CD14-positive monocyte (primary cell): ENCODE results near the gene CALHM1. TPM values are rescaled to one million over a fixed set of nuclear protein-coding genes. Genes with fewer than 3 reads are reported as not detected.
"Not testable (repeated sequence)": the region's sequence is repeated elsewhere in the genome, so short reads cannot be mapped to it uniquely, and the experiment has no call there.

Source experiments
- DNase-seq, 3 donors: peaks; one replicate each; pipeline ENCODE4 v3.0.0-alpha.2; 2011 to 2022
- H2AFZ ChIP-seq: 2 replicates; pipeline ENCODE4 v1.6.0; 2012; ENCODE audit warnings: mild to moderate bottlenecking, low read depth, low read length, inconsistent platforms; ENCODE audit not compliant: insufficient read depth, poor library complexity, severe bottlenecking
- H3K27ac ChIP-seq, 2 donors: 1 replicate in 1 of 2; 2 replicates in 1 of 2; pipeline ENCODE4 v1.5.1; 2012 to 2013; ENCODE audit warnings: low read length in 2 of 2, control low read depth in 1 of 2, inconsistent platforms in 1 of 2, low read depth in 1 of 2, mild to moderate bottlenecking in 1 of 2
- H3K27me3 ChIP-seq, 2 donors: one replicate each; pipeline versions ENCODE4 v1.6.0 to v1.6.1; 2011 to 2013; ENCODE audit warnings: low read length in 2 of 2; ENCODE audit not compliant: control insufficient read depth in 2 of 2, insufficient read depth in 2 of 2
- H3K36me3 ChIP-seq, 2 donors: replicated peaks in 1 of 2; 1 replicate in 1 of 2; 2 replicates in 1 of 2; pipeline versions ENCODE4 v1.5.1 to v1.6.1; 2012 to 2013; ENCODE audit warnings: low read length in 2 of 2, control low read depth in 1 of 2, inconsistent platforms in 1 of 2, mild to moderate bottlenecking in 1 of 2; ENCODE audit not compliant: insufficient read depth in 2 of 2, control insufficient read depth in 1 of 2
- H3K4me1 ChIP-seq, 2 donors: 1 replicate in 1 of 2; 2 replicates in 1 of 2; pipeline versions ENCODE4 v1.5.1 to v1.6.1; 2012 to 2013; ENCODE audit warnings: low read length in 2 of 2, control low read depth in 1 of 2, inconsistent platforms in 1 of 2, mild to moderate bottlenecking in 1 of 2, moderate library complexity in 1 of 2; ENCODE audit not compliant: insufficient read depth in 2 of 2, control insufficient read depth in 1 of 2
- H3K4me2 ChIP-seq: replicated peaks from 2 replicates; pipeline ENCODE3; 2012; ENCODE audit warnings: low read length, moderate library complexity, mild to moderate bottlenecking; ENCODE audit not compliant: poor library complexity, severe bottlenecking; ENCODE audit errors: extremely low read depth
- H3K4me3 ChIP-seq, 3 experiments: fragments of 200-600 bp in 1 of 3; sonication (generic) in 1 of 3; replicated peaks in 1 of 3; 1 replicate in 2 of 3; 2 replicates in 1 of 3; pipeline ENCODE4 v1.5.1; 2011 to 2013; ENCODE audit warnings: low read length in 3 of 3, mild to moderate bottlenecking in 3 of 3, control low read depth in 2 of 3, low read depth in 2 of 3, inconsistent platforms in 1 of 3, moderate library complexity in 1 of 3
- H3K79me2 ChIP-seq: 2 replicates; pipeline ENCODE4 v1.6.0; 2012; ENCODE audit warnings: mild to moderate bottlenecking, control low read depth, inconsistent platforms, low read length, moderate library complexity; ENCODE audit not compliant: insufficient read depth
- H3K9ac ChIP-seq: 2 replicates; pipeline ENCODE4 v1.6.0; 2017; ENCODE audit warnings: low read length, mild to moderate bottlenecking; ENCODE audit not compliant: insufficient read depth, poor library complexity, severe bottlenecking
- H3K9me3 ChIP-seq, 2 donors: replicated peaks in 1 of 2; 1 replicate in 1 of 2; 2 replicates in 1 of 2; pipeline versions ENCODE4 v1.5.1 to v1.6.1; 2012 to 2013; ENCODE audit warnings: low read length in 2 of 2, control low read depth in 1 of 2; ENCODE audit not compliant: control insufficient read depth in 1 of 2, insufficient read depth in 1 of 2
- H4K20me1 ChIP-seq: 2 replicates; pipeline ENCODE4 v1.6.0; 2012; ENCODE audit warnings: mild to moderate bottlenecking, low read length, control low read depth, moderate library complexity; ENCODE audit not compliant: insufficient read depth
- H3K27ac Mint-ChIP-seq, 7 donors: one replicate each; pipeline ENCODE4 v1.8.0; 2020; ENCODE audit warnings: mild to moderate bottlenecking in 7 of 7, mixed read lengths in 7 of 7, moderate library complexity in 6 of 7, inconsistent platforms in 2 of 7
- H3K27me3 Mint-ChIP-seq, 3 donors: one replicate each; pipeline ENCODE4 v1.8.0; 2021 to 2022; ENCODE audit warnings: low read depth in 3 of 3, mild to moderate bottlenecking in 3 of 3, mixed read lengths in 3 of 3, moderate library complexity in 3 of 3, inconsistent platforms in 1 of 3
- H3K36me3 Mint-ChIP-seq, 2 donors: one replicate each; pipeline ENCODE4 v1.8.0; 2020; ENCODE audit warnings: mixed read lengths in 2 of 2, inconsistent platforms in 1 of 2, mild to moderate bottlenecking in 1 of 2
- H3K4me1 Mint-ChIP-seq: one replicate; pipeline ENCODE4 v1.8.0; 2020; ENCODE audit warnings: mild to moderate bottlenecking, mixed read lengths
- H3K4me3 Mint-ChIP-seq, 2 donors: one replicate each; pipeline ENCODE4 v1.8.0; 2020; ENCODE audit warnings: mild to moderate bottlenecking in 2 of 2, mixed read lengths in 2 of 2, moderate library complexity in 1 of 2
- H3K9me3 Mint-ChIP-seq, 7 donors: one replicate each; pipeline ENCODE4 v1.8.0; 2020 to 2022; ENCODE audit warnings: mixed read lengths in 7 of 7, mild to moderate bottlenecking in 6 of 7, moderate library complexity in 6 of 7, inconsistent platforms in 2 of 7
- CTCF ChIP-seq: fragments of 200-600 bp; IDR thresholded peaks from one replicate; pipeline ENCODE4 v1.8.0; 2022; ENCODE audit warnings: antibody characterized with exemption, mild to moderate bottlenecking
- WGBS: methylation state at CpG from one replicate; pipeline ENCODE4 v1.1.5; 2013; ENCODE audit warnings: missing lambda C conversion rate; ENCODE audit not compliant: insufficient coverage; 5-methylcytosine and 5-hydroxymethylcytosine counted together
- intact Hi-C, 2 donors: fragments of 100-400 bp; cut with micrococcal nuclease; formaldehyde crosslinking; loops; one replicate each; pipeline versions ENCODE4 v1.15.0 to v1.15.1; 2023
- polyA plus RNA-seq, 3 donors: library from polyadenylated mRNA; depleted of rRNA in 1 of 3; unstranded in 2 of 3; stranded (reverse) in 1 of 3; fragments of 300-500 nt in 2 of 3; fragments of >200 nt in 1 of 3; fragmentation: Illumina TruSeq in 2 of 3; gene quantifications; 1 replicate in 2 of 3; 2 replicates in 1 of 3; pipeline ENCODE4 v1.2.3, GENCODE V29; 2012 to 2021

CALHM1 gene
- polyA plus RNA-seq, 3 donors = not detected

- not testable (repeated sequence) for H3K4me3 Mint-ChIP-seq, H3K79me2 ChIP-seq, DNase-seq, H3K27ac Mint-ChIP-seq, H3K4me3 ChIP-seq, H3K9me3 ChIP-seq, H3K4me1 ChIP-seq, H3K9ac ChIP-seq, H3K4me2 ChIP-seq, H3K9me3 Mint-ChIP-seq, H2AFZ ChIP-seq, H3K4me1 Mint-ChIP-seq, H3K27ac ChIP-seq, H4K20me1 ChIP-seq, H3K27me3 ChIP-seq, H3K27me3 Mint-ChIP-seq
- H3K36me3 Mint-ChIP-seq = peaks cover 81 to 93% of the 10 kb centered on the region in 2 donors
- H3K36me3 ChIP-seq = peaks cover 88 to 95% of the 10 kb centered on the region in 2 donors
- TF ChIP-seq CTCF = peak; percentile 49
- WGBS = 100% methylated on average over 1 of the region's 5 CpGs
- intact Hi-C loops = loop anchor here in 1 of 2 donors (1.0 kb wide), 1 partner anchor 68 kb away; no protein-coding TSS in a partner anchor
These were observed 41.6 kb downstream of the CALHM1 start for GRCh38 chr10:103417148-103417469.

DNA sequence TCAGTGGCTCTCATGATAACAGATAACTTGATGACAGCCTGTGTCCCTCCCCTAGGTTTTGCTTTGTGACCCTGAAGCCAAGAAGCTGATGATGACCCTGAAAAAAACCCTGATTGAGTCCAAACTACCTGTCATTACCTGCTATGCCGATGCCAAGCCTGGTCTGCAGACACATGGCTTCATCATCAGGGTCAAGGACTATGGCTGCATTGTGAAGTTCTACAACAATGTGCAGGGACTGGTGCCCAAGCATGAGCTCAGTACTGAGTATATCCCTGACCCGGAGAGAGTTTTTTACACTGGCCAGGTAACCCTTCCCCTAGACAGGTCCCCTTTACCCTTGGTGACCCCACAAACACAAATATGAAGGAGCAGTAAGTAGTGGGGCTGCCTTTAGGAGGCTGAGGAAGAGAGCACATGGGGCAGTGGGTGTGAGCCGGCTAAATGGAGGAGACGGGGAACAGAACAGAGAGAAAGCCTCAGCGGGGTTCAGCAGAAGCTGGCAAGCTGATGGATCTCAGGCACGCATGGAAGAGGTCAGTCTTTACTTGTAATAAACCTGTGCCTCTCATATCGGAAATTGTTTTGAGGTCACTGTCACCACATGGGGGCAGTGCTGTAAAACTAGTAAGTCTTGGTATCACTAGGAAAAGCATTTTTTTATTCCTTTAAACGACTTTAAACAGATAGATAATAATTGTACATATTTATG is 42.1 kb downstream of the CALHM1 start:
- H3K4me1 ChIP-seq = no peaks in the 10 kb centered on the region
- peak; percentile 81 for TF ChIP-seq CTCF
- no peak overlapping the region for H3K4me3 ChIP-seq
- peaks cover 91 to 98% of the 10 kb centered on the region in 2 donors for H3K36me3 ChIP-seq
- H2AFZ ChIP-seq = no peak overlapping the region
- H3K79me2 ChIP-seq = no peaks in the 10 kb centered on the region
- peak; percentile 38 to 66 (median 57) for DNase-seq
- Mint-ChIP-seq H3K4me1 (no peaks in the 10 kb centered on the region), H3K36me3 (peaks cover 81 to 95% of the 10 kb centered on the region in 2 donors), H3K9me3 (no peaks in the 10 kb centered on the region), H3K27ac (no peak overlapping the region), H3K27me3 (no peaks in the 10 kb centered on the region), H3K4me3 (no peak overlapping the region)
- H3K27ac ChIP-seq = no peak overlapping the region
- intact Hi-C loops = loop anchor here in 1 of 2 donors (1.0 kb wide), 1 partner anchor 69 kb away; no protein-coding TSS in a partner anchor
- no peak overlapping the region for H3K4me2 ChIP-seq
- no peaks in the 10 kb centered on the region for H4K20me1 ChIP-seq
- WGBS = 88% methylated on average over 4 of the region's 8 CpGs
- no peaks in the 10 kb centered on the region for H3K27me3 ChIP-seq
- H3K9ac ChIP-seq = no peak overlapping the region
- no peaks in the 10 kb centered on the region for H3K9me3 ChIP-seq
